ENCODE results near the gene NDUFS3.
"Not testable (repeated sequence)": the region's sequence is repeated elsewhere in the genome, so short reads cannot be mapped to it uniquely, and the experiment has no call there.

The NDUFS3 gene

GRCh38 chr11:47560426-47560825 is 18.4 kb upstream of the NDUFS3 start:
- no peak for DNase-seq (ENCODE audit: low read depth)

- DNase-seq (ENCODE audit: low read depth): not testable (repeated sequence)
These were observed 16.5 kb upstream of the NDUFS3 start for GRCh38 chr11:47562393-47562792.

- DNase-seq (ENCODE audit: low read depth): not testable (repeated sequence)
These were observed 14.5 kb upstream of the NDUFS3 start for GRCh38 chr11:47564366-47564765.

GRCh38 chr11:47564933-47565339 is 13.9 kb upstream of the NDUFS3 start:
- DNase-seq (ENCODE audit: low read depth): no peak

- DNase-seq (ENCODE audit: low read depth): peak; percentile 44
These were observed 13.3 kb upstream of the NDUFS3 start, which contains the start of gene PTPMT1 for GRCh38 chr11:47565340-47566148. Gene PTPMT1 (plus strand): TSS chr11:47565599. CDS start chr11:47565623, 24 bp downstream.

- DNase-seq (ENCODE audit: low read depth): no peak
These were observed 12.7 kb upstream of the NDUFS3 start for GRCh38 chr11:47566149-47566698.

- DNase-seq (ENCODE audit: low read depth): no peak
These were observed 9.2 kb upstream of the NDUFS3 start for GRCh38 chr11:47569646-47570045.

- no peak for DNase-seq (ENCODE audit: low read depth)
These were observed 8.1 kb upstream of the NDUFS3 start for GRCh38 chr11:47570651-47571356.

GRCh38 chr11:47571357-47571729 is 7.5 kb upstream of the NDUFS3 start:
- no peak for DNase-seq (ENCODE audit: low read depth)

- peak; percentile 33 for DNase-seq (ENCODE audit: low read depth)
These were observed 7.0 kb upstream of the NDUFS3 start for GRCh38 chr11:47571895-47572294.

GRCh38 chr11:47572715-47573255 is 6.1 kb upstream of the NDUFS3 start:
- DNase-seq (ENCODE audit: low read depth): no peak

- no peak for DNase-seq (ENCODE audit: low read depth)
These were observed 5.6 kb upstream of the NDUFS3 start for GRCh38 chr11:47573321-47573720.

- DNase-seq (ENCODE audit: low read depth): no peak
These were observed 1.3 kb upstream of the NDUFS3 start for GRCh38 chr11:47577460-47578041.

GRCh38 chr11:47583844-47584243 is 5.0 kb downstream of the NDUFS3 start:
- DNase-seq (ENCODE audit: low read depth): no peak

- no peak for DNase-seq (ENCODE audit: low read depth)
These were observed 7.4 kb downstream of the NDUFS3 start, which contains the start of gene FAM180B for GRCh38 chr11:47586098-47586855. Gene FAM180B (plus strand): TSS chr11:47586678. CDS start chr11:47586769, 91 bp downstream.

GRCh38 chr11:47587039-47587716 is 8.3 kb downstream of the NDUFS3 start:
- no peak for DNase-seq (ENCODE audit: low read depth)

GRCh38 chr11:47587723-47588326 is 9.0 kb downstream of the NDUFS3 start:
- DNase-seq (ENCODE audit: low read depth): no peak

- DNase-seq (ENCODE audit: low read depth): no peak
These were observed 10.2 kb downstream of the NDUFS3 start for GRCh38 chr11:47589118-47589517.

- DNase-seq (ENCODE audit: low read depth): no peak
These were observed 10.7 kb downstream of the NDUFS3 start for GRCh38 chr11:47589584-47589976.
